Measurements from ENCODE around the gene ZNF658.
"Not testable (repeated sequence)": the region's sequence is repeated elsewhere in the genome, so short reads cannot be mapped to it uniquely, and the experiment has no call there.

ZNF658 gene
- 0 to 9.9 (median 3.0) reads per million in 9 experiments for total RNA-seq

DNA sequence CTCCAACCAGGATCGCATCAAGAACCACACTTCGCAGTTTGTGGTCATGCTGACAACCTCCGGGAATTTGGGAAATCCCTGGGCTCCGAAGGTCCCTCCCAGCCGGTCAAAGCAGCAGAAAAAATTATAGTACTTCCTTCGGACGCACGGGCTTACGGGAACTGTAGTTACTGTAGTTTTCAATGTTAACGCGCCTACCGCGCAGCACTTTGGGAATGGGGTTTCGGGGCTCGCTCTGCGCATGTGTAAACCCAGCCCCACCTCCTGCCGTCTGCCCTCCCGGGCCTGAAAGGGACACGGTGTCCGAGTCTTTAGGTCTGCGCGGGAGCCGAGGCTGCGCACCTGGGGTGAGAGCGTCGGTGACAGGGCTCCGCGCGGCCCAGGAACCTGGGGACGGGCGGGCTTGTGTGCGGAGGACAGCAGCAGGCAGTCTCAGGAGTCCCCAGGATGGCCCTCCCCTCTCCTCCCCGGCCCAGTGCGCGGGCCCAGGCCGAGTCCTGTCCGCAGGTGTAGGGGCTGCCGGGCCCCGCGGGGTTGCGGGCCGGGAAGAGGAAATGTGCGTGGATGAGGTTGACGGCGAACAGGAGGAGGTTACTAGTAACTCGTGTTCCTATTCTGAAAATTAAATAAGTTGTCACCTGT is at the start of gene ZNF658:
Gene ZNF658 (plus strand): TSS at position 236 of the 642 bp plus-strand sequence. CDS start 2,837 bp downstream, outside the sequence.
- H3K4me3 Mint-ChIP-seq = peak within 1 kb of the TSS; percentile 93
- peak within 1 kb of the TSS; percentile 66 to 74 for H3K27ac Mint-ChIP-seq
- DNase-seq = peak; percentile 10 to 25 (median 20)
- H3K4me1 Mint-ChIP-seq (ENCODE audit: low read depth in 2 of 2); H3K27me3 Mint-ChIP-seq; H3K36me3 Mint-ChIP-seq (ENCODE audit: insufficient read depth); H3K9me3 Mint-ChIP-seq: not testable (repeated sequence)
- peak; percentile 83 for ATAC-seq (replicated peaks)

DNA sequence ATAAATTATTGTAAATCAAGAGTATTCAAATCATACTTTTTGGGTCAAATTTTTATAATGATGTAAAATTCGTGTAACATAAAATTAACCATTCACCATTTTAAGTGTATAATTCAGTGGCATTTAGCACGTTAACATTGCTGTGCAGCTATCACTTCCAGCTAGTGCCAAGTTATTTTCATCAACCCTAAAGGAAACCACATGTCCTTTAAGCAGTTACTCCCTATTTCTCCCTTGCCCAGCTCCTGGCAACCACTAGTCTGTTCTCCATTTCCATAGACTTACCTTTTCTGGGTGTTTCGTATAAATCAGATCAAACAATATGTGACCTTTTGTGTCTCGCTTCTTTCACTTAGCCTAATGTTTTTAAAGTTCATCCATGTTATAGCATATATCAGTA is 38.8 kb upstream of the ZNF658 start:
- H3K27me3 Mint-ChIP-seq; H3K4me1 Mint-ChIP-seq (ENCODE audit: low read depth in 2 of 2); H3K36me3 Mint-ChIP-seq (ENCODE audit: insufficient read depth); DNase-seq; ATAC-seq (replicated peaks); H3K9me3 Mint-ChIP-seq; H3K4me3 Mint-ChIP-seq; H3K27ac Mint-ChIP-seq: not testable (repeated sequence)

DNA sequence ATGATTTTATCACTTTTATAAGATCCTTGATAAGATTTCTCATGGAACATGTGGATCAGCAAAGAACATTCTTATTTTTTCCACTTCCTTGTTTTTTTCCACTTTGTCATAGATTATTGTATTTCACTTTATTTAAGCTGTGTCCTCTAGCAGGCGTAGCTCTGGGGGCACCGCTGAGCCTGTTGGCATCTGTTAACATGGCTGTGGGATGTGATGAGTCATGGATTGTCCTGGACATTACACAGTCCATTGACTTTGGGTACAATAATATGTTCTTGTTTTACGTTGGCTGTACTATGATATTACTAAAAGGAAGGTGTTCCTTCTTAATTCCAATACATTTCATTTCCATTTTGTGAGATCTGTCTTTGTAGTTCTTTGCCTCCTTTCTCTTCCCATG is 31.9 kb upstream of the ZNF658 start:
- not testable (repeated sequence) for H3K9me3 Mint-ChIP-seq; H3K36me3 Mint-ChIP-seq (ENCODE audit: insufficient read depth); H3K4me3 Mint-ChIP-seq; DNase-seq; H3K27me3 Mint-ChIP-seq; H3K4me1 Mint-ChIP-seq (ENCODE audit: low read depth in 2 of 2); H3K27ac Mint-ChIP-seq; ATAC-seq (replicated peaks)

GRCh38 chr9:66880605-66881004 is 19.9 kb upstream of the ZNF658 start:
- not testable (repeated sequence) for ATAC-seq (replicated peaks); H3K27me3 Mint-ChIP-seq; H3K4me1 Mint-ChIP-seq (ENCODE audit: low read depth in 2 of 2); H3K9me3 Mint-ChIP-seq; H3K36me3 Mint-ChIP-seq (ENCODE audit: insufficient read depth); H3K27ac Mint-ChIP-seq; H3K4me3 Mint-ChIP-seq; DNase-seq

DNA sequence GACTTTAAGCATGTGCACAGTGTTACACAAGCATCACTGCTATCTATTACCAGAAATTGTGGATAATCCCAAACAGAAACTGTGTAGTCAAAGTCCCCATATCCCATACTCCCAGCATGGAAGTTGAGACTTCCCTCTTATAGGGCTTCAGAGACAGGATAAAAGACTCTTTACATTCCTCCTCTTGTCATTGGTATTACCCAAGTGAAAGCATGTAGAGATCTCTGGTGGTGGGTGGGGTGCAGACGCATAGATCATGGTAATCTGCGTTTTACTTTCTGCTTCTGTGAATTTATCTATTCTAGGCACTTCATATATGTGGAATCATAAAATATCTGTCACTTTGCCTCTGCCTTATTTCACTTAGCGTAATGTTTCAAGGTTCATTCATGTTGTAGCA is 18.7 kb upstream of the ZNF658 start:
- not testable (repeated sequence) for H3K4me1 Mint-ChIP-seq (ENCODE audit: low read depth in 2 of 2); H3K27me3 Mint-ChIP-seq; H3K27ac Mint-ChIP-seq; ATAC-seq (replicated peaks); H3K36me3 Mint-ChIP-seq (ENCODE audit: insufficient read depth); H3K4me3 Mint-ChIP-seq; H3K9me3 Mint-ChIP-seq; DNase-seq

DNA sequence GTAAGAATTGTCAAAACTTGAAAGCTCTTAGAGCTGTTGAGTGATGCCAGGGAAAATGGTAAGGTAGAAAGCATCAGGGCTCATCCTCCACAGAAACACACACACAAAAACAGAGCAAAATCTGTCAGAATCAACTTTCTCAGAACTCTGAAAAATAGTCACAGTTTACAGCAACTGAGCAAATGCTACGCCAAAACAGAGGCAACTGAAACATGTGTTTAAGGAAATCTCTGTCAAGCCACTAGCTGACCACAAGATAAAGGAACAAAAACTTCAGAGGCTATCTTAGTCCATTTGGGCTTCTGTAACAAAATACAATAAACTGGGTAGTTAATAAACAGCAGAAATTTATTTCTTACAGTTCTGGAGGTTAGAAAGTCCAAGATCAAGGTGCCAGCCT is 10.2 kb upstream of the ZNF658 start:
- H3K36me3 Mint-ChIP-seq (ENCODE audit: insufficient read depth); H3K4me3 Mint-ChIP-seq; H3K4me1 Mint-ChIP-seq (ENCODE audit: low read depth in 2 of 2); H3K27ac Mint-ChIP-seq; ATAC-seq (replicated peaks); H3K27me3 Mint-ChIP-seq; DNase-seq; H3K9me3 Mint-ChIP-seq: not testable (repeated sequence)

DNA sequence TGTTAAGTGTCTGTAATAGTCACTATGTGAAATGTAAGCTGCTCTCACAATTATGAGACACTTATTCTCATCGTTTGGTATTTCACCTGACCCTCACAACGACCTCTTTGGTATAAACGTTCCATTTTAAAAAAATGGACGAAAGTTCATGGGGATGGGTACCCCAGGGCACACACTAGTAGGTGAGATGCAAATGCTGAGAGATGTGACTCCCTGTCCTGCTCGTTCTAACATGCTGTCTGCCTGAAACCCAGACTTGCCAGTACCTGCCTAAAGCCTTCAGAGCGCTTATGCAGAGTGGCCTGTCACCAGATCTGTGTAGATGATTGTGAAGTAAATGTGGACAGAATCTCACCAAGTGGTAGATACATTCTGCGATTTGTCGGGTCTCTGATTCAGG is 616 bp downstream of the ZNF658 start:
- not testable (repeated sequence) for H3K36me3 Mint-ChIP-seq (ENCODE audit: insufficient read depth); DNase-seq; ATAC-seq (replicated peaks); H3K4me1 Mint-ChIP-seq (ENCODE audit: low read depth in 2 of 2); H3K9me3 Mint-ChIP-seq; H3K27me3 Mint-ChIP-seq
- peak overlapping the region; percentile 93 for H3K4me3 Mint-ChIP-seq
- H3K27ac Mint-ChIP-seq = peak overlapping the region; percentile 66 to 74

DNA sequence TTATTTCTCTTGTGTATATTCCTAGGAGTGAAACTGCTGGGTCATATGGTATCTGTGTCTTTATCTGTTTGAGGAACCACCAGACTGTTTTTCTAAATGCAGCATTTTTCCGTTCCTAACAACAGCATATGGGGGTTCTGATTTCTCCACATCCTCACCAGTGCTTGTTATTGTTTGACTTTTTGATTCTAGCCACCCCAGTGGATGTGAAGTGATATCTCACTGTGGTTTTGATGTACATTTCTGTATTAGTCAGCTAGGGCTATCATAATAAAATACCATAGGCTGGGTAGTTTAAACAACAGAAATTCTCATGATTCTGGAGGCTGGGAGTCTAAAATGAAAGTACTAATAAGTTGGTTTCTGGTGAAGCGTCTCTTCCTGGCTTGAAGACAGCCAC is 9.0 kb downstream of the ZNF658 start:
- not testable (repeated sequence) for DNase-seq; ATAC-seq (replicated peaks); H3K27me3 Mint-ChIP-seq; H3K4me1 Mint-ChIP-seq (ENCODE audit: low read depth in 2 of 2); H3K27ac Mint-ChIP-seq; H3K4me3 Mint-ChIP-seq; H3K9me3 Mint-ChIP-seq; H3K36me3 Mint-ChIP-seq (ENCODE audit: insufficient read depth)

- not testable (repeated sequence) for H3K27me3 Mint-ChIP-seq; DNase-seq; ATAC-seq (replicated peaks); H3K9me3 Mint-ChIP-seq; H3K4me1 Mint-ChIP-seq (ENCODE audit: low read depth in 2 of 2); H3K36me3 Mint-ChIP-seq (ENCODE audit: insufficient read depth); H3K4me3 Mint-ChIP-seq; H3K27ac Mint-ChIP-seq
Measured at GRCh38 chr9:66920072-66920471, 19.5 kb downstream of the ZNF658 start.

DNA sequence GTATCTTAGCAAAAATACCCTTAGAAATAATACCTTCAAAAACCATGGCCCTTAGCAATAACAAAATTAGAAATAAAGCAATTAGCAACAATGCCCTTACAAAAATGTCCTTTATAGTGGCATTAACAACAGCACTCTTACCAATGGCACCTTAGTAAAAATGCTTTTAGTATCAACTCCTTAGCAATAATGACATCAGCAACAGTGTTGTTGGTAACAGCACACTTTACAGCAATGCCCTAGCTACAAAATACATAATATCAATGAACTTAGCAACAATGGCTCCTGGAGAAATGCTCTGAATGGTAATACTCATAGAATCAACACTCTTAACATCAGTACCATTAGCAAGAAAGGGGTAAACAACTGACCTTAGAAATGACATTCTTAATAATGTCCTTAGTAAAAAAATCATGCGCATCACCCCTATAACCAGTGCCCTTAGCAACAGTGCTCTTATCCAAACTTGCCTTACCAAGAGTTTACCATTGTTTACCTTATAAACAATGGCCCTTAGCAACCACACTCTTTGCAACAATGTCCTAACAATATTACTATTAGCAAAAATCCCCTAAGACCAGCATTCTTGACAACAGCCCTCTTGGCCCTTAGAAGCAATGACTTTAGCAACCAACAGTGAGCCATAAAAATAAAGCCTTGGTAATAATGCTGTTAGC is 35.8 kb downstream of the ZNF658 start:
- H3K27ac Mint-ChIP-seq; ATAC-seq (replicated peaks); DNase-seq; H3K27me3 Mint-ChIP-seq; H3K4me3 Mint-ChIP-seq; H3K9me3 Mint-ChIP-seq; H3K4me1 Mint-ChIP-seq (ENCODE audit: low read depth in 2 of 2); H3K36me3 Mint-ChIP-seq (ENCODE audit: insufficient read depth): not testable (repeated sequence)

- not testable (repeated sequence) for H3K4me3 Mint-ChIP-seq; H3K27ac Mint-ChIP-seq; H3K27me3 Mint-ChIP-seq; H3K9me3 Mint-ChIP-seq; H3K36me3 Mint-ChIP-seq (ENCODE audit: insufficient read depth); DNase-seq; ATAC-seq (replicated peaks); H3K4me1 Mint-ChIP-seq (ENCODE audit: low read depth in 2 of 2)
Measured at GRCh38 chr9:66937662-66938061, 37.1 kb downstream of the ZNF658 start.

GRCh38 chr9:66938322-66938721 is 37.8 kb downstream of the ZNF658 start:
- H3K27ac Mint-ChIP-seq; H3K4me1 Mint-ChIP-seq (ENCODE audit: low read depth in 2 of 2); DNase-seq; H3K9me3 Mint-ChIP-seq; H3K27me3 Mint-ChIP-seq; H3K4me3 Mint-ChIP-seq; ATAC-seq (replicated peaks); H3K36me3 Mint-ChIP-seq (ENCODE audit: insufficient read depth): not testable (repeated sequence)

DNA sequence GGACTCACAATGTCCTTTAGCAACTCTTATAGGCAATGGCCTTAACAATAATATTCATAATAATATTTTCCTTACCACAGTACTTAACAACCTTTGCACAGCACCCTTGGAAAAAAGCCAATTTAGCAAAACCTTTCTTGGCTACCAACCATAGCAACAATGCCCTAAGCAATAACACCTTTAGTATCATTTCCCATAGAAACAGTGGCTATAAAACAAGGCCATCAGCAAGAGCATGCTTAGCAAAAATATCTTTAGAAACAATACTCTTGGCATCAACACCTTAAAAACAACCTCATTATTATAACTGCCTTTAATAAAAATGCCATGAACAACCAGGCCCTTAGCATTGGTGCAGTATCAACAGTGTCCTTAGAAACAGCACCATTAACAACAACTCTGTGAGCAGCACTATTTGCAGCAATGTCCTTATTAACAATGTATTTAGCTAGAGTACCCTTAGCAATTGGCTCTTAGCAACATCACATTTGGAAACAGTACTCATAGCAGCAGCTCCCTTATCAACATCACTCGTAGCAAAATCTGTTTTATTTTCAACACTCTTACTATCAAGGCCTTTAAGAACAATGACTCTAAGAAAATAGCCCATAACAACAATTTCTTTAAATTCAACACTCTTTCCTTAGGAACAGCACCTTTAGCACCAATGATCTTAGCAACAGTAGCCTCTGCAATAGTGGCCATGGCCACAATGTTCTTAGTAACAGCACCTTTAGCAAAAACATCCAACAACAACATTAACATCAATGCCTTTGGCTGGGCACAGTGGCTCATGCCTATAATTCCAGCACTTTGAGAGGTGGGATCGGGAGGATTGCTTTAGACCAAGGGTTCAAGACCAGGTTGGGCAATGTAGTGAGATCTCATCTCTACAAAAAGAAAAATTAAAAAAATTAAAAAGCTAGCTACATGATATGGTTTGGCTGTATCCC is 39.6 kb downstream of the ZNF658 start:
- H3K27me3 Mint-ChIP-seq; H3K4me3 Mint-ChIP-seq; H3K9me3 Mint-ChIP-seq; DNase-seq; H3K36me3 Mint-ChIP-seq (ENCODE audit: insufficient read depth); H3K4me1 Mint-ChIP-seq (ENCODE audit: low read depth in 2 of 2); H3K27ac Mint-ChIP-seq; ATAC-seq (replicated peaks): not testable (repeated sequence)

Measured in effector memory CD8-positive, alpha-beta T cell (primary cell).